Neural crest cell (in vitro differentiated cells): ENCODE measurements around the gene GTF2F2. TPM values are rescaled to one million over a fixed set of nuclear protein-coding genes. Genes with fewer than 3 reads are reported as not detected.

Source experiments
- DNase-seq: peaks from one replicate; pipeline ENCODE4 v3.0.0; 2021; ENCODE audit warnings: low read depth, mixed read lengths, low spot score
- H3K27ac Mint-ChIP-seq: one replicate; pipeline ENCODE4 v1.8.0; 2021; ENCODE audit warnings: mild to moderate bottlenecking, mixed read lengths; ENCODE audit not compliant: unreplicated experiment
- H3K27me3 Mint-ChIP-seq: 2 replicates; pipeline ENCODE4 v1.8.0; 2021; ENCODE audit warnings: low read depth, mild to moderate bottlenecking, mixed read lengths
- H3K36me3 Mint-ChIP-seq: 2 replicates; pipeline ENCODE4 v1.8.0; 2021; ENCODE audit warnings: low read depth, mild to moderate bottlenecking, mixed read lengths
- H3K4me1 Mint-ChIP-seq: 2 replicates; pipeline ENCODE4 v1.8.0; 2021; ENCODE audit warnings: mixed read lengths
- H3K4me3 Mint-ChIP-seq: one replicate; pipeline ENCODE4 v1.8.0; 2021; ENCODE audit warnings: mild to moderate bottlenecking, mixed read lengths
- H3K9me3 Mint-ChIP-seq: 2 replicates; pipeline ENCODE4 v1.8.0; 2021; ENCODE audit warnings: mixed read lengths
- total RNA-seq: library from RNA; stranded (reverse); gene quantifications from 2 replicates; pipeline ENCODE4 v1.2.1, GENCODE V29; 2021
- TF ChIP-seq, protein P1 (sequence below): fragments of 200-600 bp; sonication (generic); conservative IDR thresholded peaks from 2 replicates; pipeline ENCODE4 v1.5.0; 2021; ENCODE audit warnings: antibody characterized with exemption, mild to moderate bottlenecking

Gene GTF2F2
- total RNA-seq, 1 donor from 2014 or later: 25.1 TPM

DNA sequence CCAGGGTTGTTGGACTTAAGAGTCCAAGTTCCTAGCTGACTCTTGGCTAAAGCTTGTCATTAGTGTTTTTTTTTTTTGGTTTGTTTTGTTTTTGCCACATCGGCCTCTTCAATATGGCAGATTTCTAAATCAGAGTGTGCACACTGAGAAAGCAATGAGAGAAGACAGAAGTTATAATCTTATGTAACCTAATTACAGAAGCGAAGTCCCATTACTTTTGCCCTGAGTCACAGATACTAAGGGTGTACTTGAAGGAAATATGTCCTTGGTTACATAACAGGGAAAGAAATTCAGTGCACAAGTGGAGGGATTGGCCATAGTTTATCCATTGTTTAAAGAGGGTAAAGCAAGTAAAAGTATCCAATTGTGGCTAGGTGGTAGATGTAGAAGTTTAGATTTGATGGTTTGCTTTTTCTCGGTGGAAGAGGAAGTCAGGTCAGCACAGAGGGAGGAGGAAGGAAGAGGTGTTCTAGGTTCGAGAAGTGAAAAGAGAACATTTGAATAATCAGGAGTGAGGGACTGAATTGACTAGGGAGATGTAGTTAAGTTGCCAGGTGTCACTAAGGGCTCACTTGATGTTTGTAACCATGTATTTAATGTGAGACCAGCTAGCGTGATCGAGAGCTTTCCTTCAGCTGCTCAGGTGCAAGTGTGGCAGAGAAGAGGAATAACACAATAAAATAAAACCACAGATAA is 12.2 kb downstream of the GTF2F2 start:
- TF ChIP-seq, protein P1, sequence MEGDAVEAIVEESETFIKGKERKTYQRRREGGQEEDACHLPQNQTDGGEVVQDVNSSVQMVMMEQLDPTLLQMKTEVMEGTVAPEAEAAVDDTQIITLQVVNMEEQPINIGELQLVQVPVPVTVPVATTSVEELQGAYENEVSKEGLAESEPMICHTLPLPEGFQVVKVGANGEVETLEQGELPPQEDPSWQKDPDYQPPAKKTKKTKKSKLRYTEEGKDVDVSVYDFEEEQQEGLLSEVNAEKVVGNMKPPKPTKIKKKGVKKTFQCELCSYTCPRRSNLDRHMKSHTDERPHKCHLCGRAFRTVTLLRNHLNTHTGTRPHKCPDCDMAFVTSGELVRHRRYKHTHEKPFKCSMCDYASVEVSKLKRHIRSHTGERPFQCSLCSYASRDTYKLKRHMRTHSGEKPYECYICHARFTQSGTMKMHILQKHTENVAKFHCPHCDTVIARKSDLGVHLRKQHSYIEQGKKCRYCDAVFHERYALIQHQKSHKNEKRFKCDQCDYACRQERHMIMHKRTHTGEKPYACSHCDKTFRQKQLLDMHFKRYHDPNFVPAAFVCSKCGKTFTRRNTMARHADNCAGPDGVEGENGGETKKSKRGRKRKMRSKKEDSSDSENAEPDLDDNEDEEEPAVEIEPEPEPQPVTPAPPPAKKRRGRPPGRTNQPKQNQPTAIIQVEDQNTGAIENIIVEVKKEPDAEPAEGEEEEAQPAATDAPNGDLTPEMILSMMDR: no peak

DNA sequence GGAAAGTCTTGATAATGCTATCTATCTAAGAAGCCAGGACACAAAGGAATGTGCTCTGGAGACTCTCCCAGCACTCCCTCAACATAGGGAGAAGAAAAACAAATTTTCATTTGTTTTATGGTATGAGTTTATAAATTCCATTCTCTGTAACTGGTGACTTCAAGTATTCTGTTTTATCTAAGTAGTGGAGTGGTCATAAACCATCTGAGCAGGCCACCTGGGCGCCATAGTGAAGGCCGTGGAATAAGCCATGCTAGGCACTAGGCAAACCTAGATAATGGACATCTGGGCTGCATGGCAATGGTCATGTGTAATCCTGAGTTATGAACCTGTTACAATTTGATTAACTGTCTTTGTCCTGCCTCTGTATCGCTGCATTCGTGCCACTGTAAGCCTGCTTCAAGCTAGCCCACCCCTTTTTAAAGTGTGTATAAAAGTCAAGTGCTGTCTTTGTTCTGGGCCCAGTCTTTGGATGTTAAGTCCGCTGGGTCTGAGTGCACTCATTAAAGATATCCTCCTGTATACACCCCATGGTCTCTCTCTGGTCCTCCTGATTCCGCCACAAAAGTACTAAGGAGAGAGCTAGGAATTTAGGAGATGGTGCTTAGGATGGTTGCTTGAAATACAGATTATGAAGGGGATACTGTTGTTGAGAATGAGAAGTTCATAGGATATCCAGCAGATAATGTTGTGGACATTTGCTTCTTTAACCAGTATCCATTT is 13.2 kb downstream of the GTF2F2 start:
- no peak overlapping the region for H3K27ac Mint-ChIP-seq
- H3K27me3 Mint-ChIP-seq: no peaks in the 10 kb centered on the region
- peaks cover 8% of the 10 kb centered on the region for H3K9me3 Mint-ChIP-seq

More for the DNA sequence above, 12.2 kb downstream of the GTF2F2 start:
- Mint-ChIP-seq H3K36me3 (peaks cover 6% of the 10 kb centered on the region), H3K4me3 (no peak overlapping the region), H3K4me1 (no peaks in the 10 kb centered on the region), H3K9me3 (peaks cover 8% of the 10 kb centered on the region), H3K27ac (no peak overlapping the region), H3K27me3 (no peaks in the 10 kb centered on the region)
- no peak for DNase-seq

DNA sequence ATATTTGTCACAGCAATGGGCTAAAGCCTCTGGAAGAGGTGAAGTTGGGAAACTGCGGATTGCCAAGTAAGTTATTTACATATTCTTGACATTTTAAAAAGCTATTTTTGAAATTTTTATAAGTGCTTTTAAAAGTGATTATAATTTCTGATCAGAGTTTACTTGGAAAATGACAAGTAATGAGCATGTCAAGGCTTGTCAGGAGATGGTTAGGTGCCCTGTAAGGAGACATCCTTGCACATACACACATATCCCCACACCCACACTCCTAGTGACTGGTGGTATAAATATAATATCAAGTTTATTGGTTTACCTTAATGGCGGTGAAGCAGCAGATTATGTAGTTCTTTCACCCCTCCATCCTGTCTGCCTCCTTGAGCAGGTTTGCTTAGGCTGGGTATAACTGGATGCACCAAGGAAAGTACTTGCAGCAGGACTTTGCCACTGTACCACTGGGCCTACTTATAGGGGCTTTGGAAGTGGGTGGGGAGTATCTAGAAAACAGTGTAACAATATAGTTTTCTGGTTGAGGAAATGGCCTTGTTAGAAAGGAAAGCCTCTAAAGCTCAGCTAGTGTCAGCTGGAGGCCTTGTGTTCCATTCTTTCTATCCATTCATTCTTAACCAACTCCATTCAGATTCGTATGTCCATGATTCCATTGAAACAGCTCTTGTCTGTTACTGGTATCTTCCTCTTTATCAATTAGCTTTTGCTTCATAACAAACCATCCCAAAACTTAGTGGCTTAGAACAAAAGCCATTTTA is 16.6 kb downstream of the GTF2F2 start:
- Mint-ChIP-seq H3K27me3 (no peaks in the 10 kb centered on the region), H3K9me3 (peaks cover 8% of the 10 kb centered on the region), H3K4me3 (no peak overlapping the region), H3K36me3 (peaks cover 9% of the 10 kb centered on the region), H3K27ac (no peak overlapping the region), H3K4me1 (peaks cover 7% of the 10 kb centered on the region)
- TF ChIP-seq, protein P1: no peak
- no peak for DNase-seq

More for the DNA sequence above, 13.2 kb downstream of the GTF2F2 start:
- DNase-seq: no peak
- no peaks in the 10 kb centered on the region for H3K4me1 Mint-ChIP-seq
- H3K36me3 Mint-ChIP-seq: peaks cover 6% of the 10 kb centered on the region
- TF ChIP-seq, protein P1: no peak
- no peak overlapping the region for H3K4me3 Mint-ChIP-seq

DNA sequence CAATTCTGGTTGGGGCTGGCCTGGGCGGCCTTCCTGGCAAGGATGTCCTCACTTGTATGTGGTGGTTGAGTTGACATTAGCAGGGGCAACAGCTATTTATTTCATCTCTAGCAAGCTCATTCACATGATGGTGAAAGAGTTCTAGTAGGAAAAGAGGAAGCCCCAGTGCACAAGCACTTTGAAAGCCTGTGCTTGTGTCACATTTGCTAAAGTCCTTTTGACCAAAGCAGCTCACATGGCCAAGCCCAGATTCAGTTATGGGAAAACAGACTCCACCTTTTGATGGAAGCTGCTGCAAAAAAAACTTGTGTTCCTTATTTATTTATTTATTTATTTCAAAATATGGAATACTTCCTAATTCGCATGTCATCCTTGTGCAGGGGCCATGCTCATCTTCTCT is 17.2 kb downstream of the GTF2F2 start:
- peaks cover 12% of the 10 kb centered on the region for H3K4me1 Mint-ChIP-seq
- TF ChIP-seq, protein P1: no peak

DNA sequence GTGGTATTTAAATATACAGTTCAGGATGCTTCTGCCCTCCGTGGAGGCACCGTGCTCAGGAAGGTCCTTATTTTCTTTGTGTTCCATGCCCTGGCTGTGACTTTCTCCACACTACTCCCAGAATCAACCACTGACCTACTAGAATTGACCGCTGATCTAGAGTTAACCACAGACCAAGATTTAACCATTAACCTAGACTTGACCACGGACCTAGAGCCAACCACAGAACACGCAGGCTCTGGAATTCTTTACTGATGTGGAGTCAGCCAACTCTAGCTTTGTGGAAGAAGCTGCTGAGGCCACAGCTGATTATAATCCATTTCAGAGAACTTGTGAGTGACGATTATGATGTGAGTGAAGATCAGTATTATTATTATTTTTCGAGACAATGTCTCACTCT is 18.0 kb downstream of the GTF2F2 start:
- Mint-ChIP-seq H3K36me3 (peaks cover 3% of the 10 kb centered on the region), H3K27me3 (no peaks in the 10 kb centered on the region), H3K4me3 (no peak overlapping the region), H3K27ac (no peak overlapping the region), H3K4me1 (peaks cover 19% of the 10 kb centered on the region), H3K9me3 (peaks cover 3% of the 10 kb centered on the region)
- DNase-seq: no peak
- TF ChIP-seq, protein P1: no peak

More for the DNA sequence above, 17.2 kb downstream of the GTF2F2 start:
- peaks cover 6% of the 10 kb centered on the region for H3K9me3 Mint-ChIP-seq
- no peaks in the 10 kb centered on the region for H3K27me3 Mint-ChIP-seq
- no peak overlapping the region for H3K27ac Mint-ChIP-seq
- peaks cover 7% of the 10 kb centered on the region for H3K36me3 Mint-ChIP-seq
- no peak overlapping the region for H3K4me3 Mint-ChIP-seq
- no peak for DNase-seq
